RWPE1 (cell line): ENCODE results near the gene MANBA.

Experiments
- CTCF ChIA-PET: fragments of 350-600 bp; sonication (Branson Sonifier 250); formaldehyde crosslinking; extraction: SDS; loops from one replicate; lab custom pipeline; 2021; lab: Yijun Ruan, JAX
- POLR2A ChIA-PET: fragments of 400-600 bp; formaldehyde crosslinking; extraction: SDS; loops from one replicate; lab custom pipeline; 2020; ENCODE audit warnings: antibody characterized with exemption; ENCODE audit not compliant: low non-redundant PET; lab: Yijun Ruan, JAX
- DNase-seq: peaks from one replicate; pipeline ENCODE4 v3.0.0; 2012; ENCODE audit warnings: low spot score
- H3K27ac ChIP-seq: fragments of 450-650 bp; 2 replicates; pipeline ENCODE4 v1.5.1; 2017
- CTCF ChIP-seq: fragments of 450-650 bp; conservative IDR thresholded peaks from 2 replicates; pipeline ENCODE4 v1.5.1; 2017; ENCODE audit warnings: low read depth, mild to moderate bottlenecking

Gene MANBA

DNA sequence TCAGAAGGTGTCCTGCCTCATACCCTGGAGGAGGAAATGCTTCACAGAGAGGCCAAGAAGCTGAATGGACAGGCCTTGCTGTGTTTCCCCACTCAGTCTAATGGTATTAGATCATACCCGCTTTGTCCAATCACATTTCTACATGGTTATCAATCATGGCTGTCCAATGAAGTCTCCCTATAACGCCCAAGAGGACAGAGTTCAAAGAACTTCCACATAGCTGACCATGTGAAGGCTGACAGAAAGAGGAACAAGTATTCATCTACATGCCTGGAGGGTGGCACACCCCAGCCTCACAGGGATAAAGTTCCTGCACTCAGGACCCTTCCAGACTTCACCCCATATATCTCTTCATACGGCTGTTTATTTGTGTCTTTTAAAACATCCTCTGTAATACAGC lies 123.4 kb downstream of the MANBA start:
- no peak overlapping the region for H3K27ac ChIP-seq
- POLR2A ChIA-PET, result no interaction called here
- no peak for DNase-seq
- no peak for TF ChIP-seq CTCF
- CTCF ChIA-PET, result interaction anchor here (0.5 kb wide), 1 partner anchor 177 kb away, joined by 3 read pairs; no protein-coding TSS in a partner anchor

GRCh38 chr4:102633100-102633499 lies 127.7 kb downstream of the MANBA start:
- TF ChIP-seq CTCF, result no peak
- no peak overlapping the region for H3K27ac ChIP-seq
- ChIA-PET POLR2A (no interaction called here), CTCF (no interaction called here)
- DNase-seq, result no peak

DNA sequence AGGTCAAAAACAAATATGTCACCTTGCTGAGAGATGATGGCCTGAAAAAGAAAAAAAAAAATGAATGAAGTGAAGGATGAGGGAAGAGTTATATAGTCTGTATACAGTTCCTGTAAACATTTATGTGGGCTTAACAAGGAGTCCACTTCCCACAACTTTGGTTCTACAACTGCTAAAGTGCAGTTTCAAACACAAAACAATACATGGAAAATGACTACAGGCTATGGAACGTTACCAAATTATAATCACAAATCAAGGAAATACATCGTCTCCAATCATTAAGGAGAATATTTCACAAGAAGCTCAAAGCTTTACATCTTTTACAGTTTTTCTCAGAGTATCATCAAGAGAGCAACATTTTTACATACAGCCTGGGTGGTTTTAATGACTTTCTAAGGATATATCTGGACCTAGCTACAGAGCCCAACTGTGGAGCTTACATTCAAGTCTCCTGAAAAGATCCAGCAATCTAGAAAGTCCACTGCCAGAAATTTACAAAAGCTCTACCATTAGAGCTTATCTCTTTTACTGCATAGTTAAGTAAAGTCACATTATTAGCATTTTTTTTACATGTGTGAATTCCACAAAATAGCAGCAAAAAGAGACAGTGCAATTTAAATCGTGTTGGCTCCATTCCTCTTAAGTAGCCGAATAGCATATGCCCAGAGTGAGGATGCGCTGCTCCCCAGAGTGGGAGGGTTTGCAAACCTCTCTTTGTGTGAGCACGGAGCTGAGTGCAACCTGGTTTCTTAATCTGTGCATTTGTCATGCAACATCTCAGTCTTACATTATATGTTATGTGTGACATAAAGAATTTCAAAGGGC lies 128.3 kb downstream of the MANBA start:
- ChIA-PET CTCF (no interaction called here), POLR2A (no interaction called here)
- TF ChIP-seq CTCF, result no peak
- no peak overlapping the region for H3K27ac ChIP-seq
- no peak for DNase-seq

- no peak for TF ChIP-seq CTCF
- no peak overlapping the region for H3K27ac ChIP-seq
- DNase-seq, result no peak
- ChIA-PET CTCF (no interaction called here), POLR2A (no interaction called here)
These were observed 129.2 kb downstream of the MANBA start for GRCh38 chr4:102631616-102632015.

DNA sequence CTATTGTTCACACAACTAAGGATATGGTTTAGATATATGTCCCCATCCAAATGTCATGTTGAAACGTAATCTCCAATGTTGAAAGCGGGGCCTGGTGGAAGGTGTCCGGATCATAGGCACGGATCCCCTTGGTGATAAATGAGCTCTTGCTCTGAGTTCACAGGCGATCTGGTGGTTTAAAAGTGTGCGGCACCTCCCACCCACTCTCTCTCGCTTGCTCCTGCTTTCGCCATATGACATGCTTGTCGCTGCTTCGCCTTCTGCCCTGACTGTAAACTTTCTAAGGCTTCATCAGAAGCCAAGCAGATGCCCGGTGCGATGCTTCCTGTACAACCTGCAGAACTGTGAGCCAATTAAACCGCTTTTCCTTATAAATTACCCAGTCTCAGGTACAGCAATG lies 131.1 kb downstream of the MANBA start:
- POLR2A ChIA-PET, result no interaction called here
- DNase-seq, result no peak
- CTCF ChIA-PET, result no interaction called here
- TF ChIP-seq CTCF, result no peak
- no peak overlapping the region for H3K27ac ChIP-seq

DNA sequence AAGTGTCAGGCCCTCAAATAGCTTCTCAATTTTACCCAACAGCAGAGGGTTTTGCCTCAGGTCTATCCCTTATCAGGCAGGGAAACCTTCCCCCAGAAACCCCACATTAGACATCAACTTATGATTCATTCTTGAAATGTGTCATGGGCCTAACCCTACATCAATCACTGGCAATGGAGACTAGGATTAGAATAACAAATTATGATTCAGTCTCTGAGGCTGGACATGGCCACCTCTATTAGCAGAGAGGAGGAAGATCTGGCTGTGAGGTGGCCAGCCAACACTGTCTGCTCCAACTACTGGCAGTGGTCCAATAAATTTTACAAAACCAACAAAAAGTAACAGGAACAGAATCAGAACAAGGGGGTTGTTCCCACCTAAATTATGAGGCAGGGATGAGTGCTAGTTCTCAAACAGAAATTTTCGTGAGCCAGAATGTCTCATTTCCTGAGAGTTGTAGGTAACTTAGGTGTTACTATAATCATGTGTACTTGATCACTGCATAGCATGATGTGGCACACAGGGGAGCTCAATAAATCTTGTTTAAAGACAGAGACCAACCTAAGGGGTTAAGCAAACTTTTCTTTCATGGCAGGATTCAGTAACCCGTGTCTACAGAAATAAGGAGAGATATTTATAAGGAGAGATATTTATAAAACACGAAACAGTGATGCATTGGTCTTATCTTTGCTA lies 132.8 kb downstream of the MANBA start:
- DNase-seq, result peak; percentile 92
- no peak overlapping the region for H3K27ac ChIP-seq
- no peak for TF ChIP-seq CTCF
- ChIA-PET POLR2A (no interaction called here), CTCF (interaction anchor here (1.0 kb wide), 1 partner anchor 383 kb away, joined by 3 read pairs; no protein-coding TSS in a partner anchor)
